ENCODE measurements around the gene FLVCR2.

DNA sequence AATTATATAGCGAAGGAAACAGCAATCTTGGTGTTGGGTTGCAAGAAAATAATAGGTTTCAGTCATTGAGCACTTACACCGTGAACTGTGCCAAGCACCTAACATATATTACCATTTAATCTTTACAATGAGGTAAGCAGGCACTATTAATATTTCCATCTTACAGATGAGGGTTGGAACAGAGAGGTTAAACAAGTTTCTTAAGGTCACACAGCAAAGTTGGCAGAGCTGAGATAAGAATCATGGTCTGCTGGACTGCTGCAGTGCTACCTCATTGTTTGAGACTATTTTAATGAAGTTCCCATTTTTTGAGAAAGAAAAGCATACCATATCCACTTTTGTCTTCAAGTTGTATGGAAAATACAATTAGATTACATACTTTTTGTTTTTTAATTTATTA lies 80.5 kb downstream of the FLVCR2 start:
- TF ChIP-seq POLR2A (IDR thresholded peaks at IDR 0.05) = no peak
- TF ChIP-seq, protein P1, sequence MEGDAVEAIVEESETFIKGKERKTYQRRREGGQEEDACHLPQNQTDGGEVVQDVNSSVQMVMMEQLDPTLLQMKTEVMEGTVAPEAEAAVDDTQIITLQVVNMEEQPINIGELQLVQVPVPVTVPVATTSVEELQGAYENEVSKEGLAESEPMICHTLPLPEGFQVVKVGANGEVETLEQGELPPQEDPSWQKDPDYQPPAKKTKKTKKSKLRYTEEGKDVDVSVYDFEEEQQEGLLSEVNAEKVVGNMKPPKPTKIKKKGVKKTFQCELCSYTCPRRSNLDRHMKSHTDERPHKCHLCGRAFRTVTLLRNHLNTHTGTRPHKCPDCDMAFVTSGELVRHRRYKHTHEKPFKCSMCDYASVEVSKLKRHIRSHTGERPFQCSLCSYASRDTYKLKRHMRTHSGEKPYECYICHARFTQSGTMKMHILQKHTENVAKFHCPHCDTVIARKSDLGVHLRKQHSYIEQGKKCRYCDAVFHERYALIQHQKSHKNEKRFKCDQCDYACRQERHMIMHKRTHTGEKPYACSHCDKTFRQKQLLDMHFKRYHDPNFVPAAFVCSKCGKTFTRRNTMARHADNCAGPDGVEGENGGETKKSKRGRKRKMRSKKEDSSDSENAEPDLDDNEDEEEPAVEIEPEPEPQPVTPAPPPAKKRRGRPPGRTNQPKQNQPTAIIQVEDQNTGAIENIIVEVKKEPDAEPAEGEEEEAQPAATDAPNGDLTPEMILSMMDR (IDR thresholded peaks at IDR 0.05) = no peak
